Measurements from ENCODE around the gene DDA1.

DNA sequence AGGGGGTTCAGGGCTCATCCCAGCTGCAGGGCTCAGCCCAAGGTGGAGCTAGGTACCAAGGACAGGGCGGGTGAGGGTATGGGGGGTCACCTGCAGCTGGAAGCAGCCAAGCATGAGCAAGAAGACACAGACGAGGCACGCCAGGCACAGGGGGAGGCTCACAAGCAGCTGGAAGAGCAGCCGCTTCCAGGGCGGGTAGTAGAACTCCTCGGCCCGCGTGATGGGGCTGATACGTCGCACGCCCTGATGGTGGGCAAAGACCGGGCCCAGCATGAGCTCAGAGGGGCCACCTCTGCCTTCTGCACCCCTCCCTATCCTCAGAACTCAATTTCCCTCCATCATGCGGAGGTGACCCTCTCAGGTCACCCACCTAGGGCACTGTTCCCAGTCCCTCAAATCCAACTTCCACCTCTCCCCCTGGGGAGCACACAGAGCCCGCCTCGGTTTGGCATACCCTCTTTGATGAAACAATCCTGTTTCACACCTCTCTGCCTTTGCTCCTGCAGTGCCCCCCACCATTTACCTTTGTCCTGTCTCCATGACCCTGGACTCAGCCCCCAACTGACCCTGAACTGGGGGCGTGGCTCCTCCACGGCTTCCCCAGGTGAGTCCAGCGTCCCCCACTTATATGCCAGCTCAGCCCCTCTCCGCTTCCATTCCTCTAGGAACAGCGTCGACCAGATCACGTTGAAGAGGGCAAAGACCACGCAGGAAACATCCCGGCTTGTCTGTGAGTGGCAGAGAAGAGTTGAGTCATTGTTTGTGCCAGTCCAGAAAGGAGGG lies 21.1 kb downstream of the DDA1 start:
- TF ChIP-seq CTCF (IDR thresholded peaks at IDR 0.05; ENCODE audit: poor library complexity) (no peak), EZH2phosphoT487 (IDR thresholded peaks at IDR 0.05; ENCODE audit: low read depth, severe bottlenecking, unreplicated experiment) (no peak)

Measured in hepatocyte (in vitro differentiated cells).